ENCODE measurements around the gene KDM5B.

- TF ChIP-seq CTCF (IDR thresholded peaks at IDR 0.05) (no peak), USF2 (IDR thresholded peaks at IDR 0.05; ENCODE audit: borderline replicate concordance, low read depth, low read length) (no peak)
These were observed 120.4 kb downstream of the KDM5B start for GRCh38 chr1:202687798-202688197.
